ENCODE data around the gene NAA15.
"Not testable (repeated sequence)": the region's sequence is repeated elsewhere in the genome, so short reads cannot be mapped to it uniquely, and the experiment has no call there.

Gene NAA15

GRCh38 chr4:139301113-139301820 is at the start of gene NAA15:
NAA15 (plus strand) TSS chr4:139301505; CDS start chr4:139301778, 273 bp downstream.
- peak; percentile 90 to 94 (median 92) for DNase-seq

GRCh38 chr4:139253046-139253445 is 48.3 kb upstream of the NAA15 start:
- DNase-seq = no peak

GRCh38 chr4:139253713-139254112 is 47.6 kb upstream of the NAA15 start:
- DNase-seq = no peak

GRCh38 chr4:139255581-139255980 is 45.7 kb upstream of the NAA15 start:
- not testable (repeated sequence) for DNase-seq

GRCh38 chr4:139256349-139256748 is 45.0 kb upstream of the NAA15 start:
- no peak for DNase-seq

- no peak for DNase-seq
These were observed 35.7 kb upstream of the NAA15 start for GRCh38 chr4:139265654-139266053.

- DNase-seq = no peak
These were observed 35.1 kb upstream of the NAA15 start for GRCh38 chr4:139266208-139266582.

- peak; percentile 5 to 39 (median 25) for DNase-seq
These were observed 34.6 kb upstream of the NAA15 start for GRCh38 chr4:139266583-139267257.

GRCh38 chr4:139267301-139267700 is 34.0 kb upstream of the NAA15 start:
- DNase-seq = no peak

- DNase-seq = no peak
These were observed 27.5 kb upstream of the NAA15 start for GRCh38 chr4:139273835-139274234.

- no peak for DNase-seq
These were observed 26.5 kb upstream of the NAA15 start for GRCh38 chr4:139274790-139275189.

GRCh38 chr4:139275281-139275735 is 26.0 kb upstream of the NAA15 start:
- DNase-seq = no peak

GRCh38 chr4:139278485-139278884 is 22.8 kb upstream of the NAA15 start:
- DNase-seq = no peak

- DNase-seq = no peak
These were observed 22.2 kb upstream of the NAA15 start for GRCh38 chr4:139278912-139279759.

GRCh38 chr4:139279760-139280620 is 21.3 kb upstream of the NAA15 start, which contains the start of gene MGARP:
MGARP (minus strand) TSS chr4:139280225; CDS start chr4:139280158, 67 bp downstream.
- DNase-seq = no peak

- DNase-seq = no peak
These were observed 19.1 kb upstream of the NAA15 start for GRCh38 chr4:139282065-139282720.

- DNase-seq = no peak
These were observed 18.6 kb upstream of the NAA15 start for GRCh38 chr4:139282721-139283075.

GRCh38 chr4:139286186-139286698 is 15.1 kb upstream of the NAA15 start:
- DNase-seq = no peak

- DNase-seq = peak; percentile 96 to 100 (median 97)
These were observed 5.9 kb upstream of the NAA15 start for GRCh38 chr4:139295206-139295941.

- no peak for DNase-seq
These were observed 5.4 kb upstream of the NAA15 start for GRCh38 chr4:139295942-139296299.

- DNase-seq = no peak
These were observed 4.3 kb upstream of the NAA15 start for GRCh38 chr4:139297001-139297410.

All from activated CD4-positive, CD25-positive, alpha-beta regulatory T cell (primary cell).